22Rv1 (cell line): Measurements from ENCODE around the gene ATP8B1.

ENCODE experiments used
- H3K27ac ChIP-seq: fragments of 450-650 bp; 2 replicates; pipeline ENCODE4 v1.5.1; 2017
- CTCF ChIP-seq: fragments of 450-650 bp; IDR thresholded peaks from 2 replicates; pipeline ENCODE4 v1.5.1; 2017; ENCODE audit warnings: mild to moderate bottlenecking
- ZFX ChIP-seq: fragments of 450-650 bp; IDR thresholded peaks from 2 replicates; pipeline ENCODE4 v1.6.1; 2017; ENCODE audit warnings: antibody characterized with exemption, borderline replicate concordance

The ATP8B1 gene

GRCh38 chr18:57816208-57816954 is 13.3 kb upstream of the ATP8B1 start:
- H3K27ac ChIP-seq, result no peak overlapping the region
- TF ChIP-seq CTCF, result no peak
- no peak for TF ChIP-seq ZFX

GRCh38 chr18:57814555-57814954 is 11.4 kb upstream of the ATP8B1 start:
- no peak for TF ChIP-seq CTCF
- no peak for TF ChIP-seq ZFX
- H3K27ac ChIP-seq, result no peak overlapping the region

GRCh38 chr18:57813245-57813644 is 10.1 kb upstream of the ATP8B1 start:
- TF ChIP-seq CTCF, result no peak
- no peak for TF ChIP-seq ZFX
- no peak overlapping the region for H3K27ac ChIP-seq

DNA sequence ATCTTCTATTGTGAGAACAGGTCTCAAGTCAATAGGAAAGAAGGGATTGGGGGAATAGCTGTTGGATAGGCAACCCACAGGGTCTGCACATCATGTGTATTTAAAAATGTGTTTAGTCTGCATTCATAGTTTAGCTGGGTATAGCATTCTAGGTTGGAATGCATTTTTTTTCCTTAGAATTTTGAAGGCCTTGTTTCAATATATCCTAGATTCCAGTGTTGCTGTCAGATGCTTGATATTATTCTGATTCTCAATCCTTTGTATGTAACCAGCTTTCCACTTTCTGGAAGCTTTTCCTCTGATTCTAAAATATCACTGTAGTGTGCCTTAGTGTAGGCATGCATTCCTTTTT is 9.0 kb upstream of the ATP8B1 start:
- TF ChIP-seq ZFX (no peak), CTCF (no peak)

DNA sequence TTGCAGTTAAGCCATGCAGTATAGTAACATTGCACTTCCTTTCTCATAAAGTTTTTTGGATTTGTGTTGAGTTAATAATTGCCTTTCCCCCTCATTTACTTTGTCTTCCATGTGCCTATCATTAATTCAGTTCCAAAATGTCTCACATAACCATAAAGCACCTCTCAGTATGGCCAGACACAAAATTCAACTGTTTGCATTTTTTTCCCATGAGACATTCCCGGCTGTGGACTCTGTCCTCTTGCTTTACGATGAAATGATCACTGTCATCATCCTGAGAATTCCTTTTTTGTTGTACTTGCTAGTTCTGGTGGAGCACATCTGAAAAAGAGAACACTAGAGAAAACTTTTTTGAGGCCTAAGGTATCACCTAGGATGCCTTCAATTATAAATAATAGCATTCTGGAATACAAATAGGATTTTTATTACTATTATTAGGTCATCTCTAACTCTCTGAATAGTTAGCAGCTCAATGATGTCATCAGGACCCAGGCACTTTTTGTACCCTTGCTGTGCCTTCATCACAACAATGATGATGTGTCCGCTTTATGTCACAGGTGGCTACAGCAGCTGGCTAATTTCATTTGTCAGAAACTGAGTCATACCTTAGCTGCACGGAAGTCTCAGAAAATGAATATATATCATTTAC is 8.5 kb upstream of the ATP8B1 start:
- no peak for TF ChIP-seq ZFX
- TF ChIP-seq CTCF, result no peak
- H3K27ac ChIP-seq, result no peak overlapping the region

More for the DNA sequence above, 9.0 kb upstream of the ATP8B1 start:
- no peak overlapping the region for H3K27ac ChIP-seq

DNA sequence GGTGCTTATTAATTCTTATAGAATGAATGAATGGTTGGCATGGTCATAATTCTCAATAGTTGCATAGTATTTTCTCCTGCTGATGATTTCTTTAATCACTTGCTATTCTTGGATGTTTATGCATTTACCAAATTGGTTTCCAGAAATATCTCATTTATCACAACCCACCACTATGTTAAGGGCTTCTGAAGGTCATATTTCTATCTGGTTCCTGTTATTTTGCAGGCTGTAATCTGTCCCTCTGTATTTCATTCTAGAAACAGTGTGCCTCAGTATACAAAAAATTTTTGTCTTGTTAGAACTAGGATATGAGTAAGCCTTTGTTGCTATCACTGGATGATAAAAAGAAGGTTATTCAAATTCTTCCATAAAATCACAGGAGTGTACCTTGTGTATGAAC is 6.1 kb upstream of the ATP8B1 start:
- no peak overlapping the region for H3K27ac ChIP-seq

More for the DNA sequence above, 6.1 kb upstream of the ATP8B1 start:
- no peak for TF ChIP-seq CTCF
- no peak for TF ChIP-seq ZFX
